H1 (cell line): Measurements from ENCODE around the gene CLRN1. TPM values are rescaled to one million over a fixed set of nuclear protein-coding genes. Genes with fewer than 3 reads are reported as not detected.

ENCODE experiments used
- CTCF ChIA-PET: fragments of 300-600 bp; sonication (Branson Sonifier 250); formaldehyde crosslinking; loops from one replicate; lab custom pipeline; 2021; ENCODE audit not compliant: partially characterized antibody; lab: Charles Lee
- POLR2A ChIA-PET: fragments of 300-600 bp; sonication (Branson Sonifier 250); formaldehyde crosslinking; loops from one replicate; lab custom pipeline; 2021; ENCODE audit warnings: inconsistent platforms; ENCODE audit not compliant: partially characterized antibody; lab: Charles Lee
- DNase-seq, 2 experiments: peaks; one replicate each; pipeline versions ENCODE4 v3.0.0 to v3.0.0-alpha.2; 2010 to 2022; ENCODE audit warnings: low spot score in 2 of 2, low read depth in 1 of 2, mixed read lengths in 1 of 2
- FAIRE-seq: peaks from 2 replicates; lab custom pipeline; 2011; peaks lifted over from hg19 to GRCh38; lab: Jason Lieb, UNC
- H2AFZ ChIP-seq: 2 replicates; pipeline ENCODE4 v1.8.1; 2012; ENCODE audit warnings: low read length, inconsistent platforms
- H2AK5ac ChIP-seq: 2 replicates; pipeline ENCODE4 v1.6.1; 2013; ENCODE audit warnings: low read depth, low read length
- H2BK120ac ChIP-seq: replicated peaks from 2 replicates; pipeline ENCODE3; 2013; ENCODE audit warnings: low read depth, low read length, inconsistent platforms
- H2BK12ac ChIP-seq: 2 replicates; pipeline ENCODE4 v1.6.1; 2013; ENCODE audit warnings: low read depth, low read length
- H2BK15ac ChIP-seq: 2 replicates; pipeline ENCODE4 v1.6.1; 2013; ENCODE audit warnings: low read length
- H2BK20ac ChIP-seq: 2 replicates; pipeline ENCODE4 v1.6.1; 2013; ENCODE audit warnings: low read length
- H2BK5ac ChIP-seq: 2 replicates; pipeline ENCODE4 v1.6.1; 2013; ENCODE audit warnings: low read depth, low read length
- H3K14ac ChIP-seq: 2 replicates; pipeline ENCODE4 v1.6.1; 2013; ENCODE audit warnings: inconsistent platforms; ENCODE audit not compliant: insufficient read length
- H3K18ac ChIP-seq: 2 replicates; pipeline ENCODE4 v1.6.1; 2013; ENCODE audit warnings: low read length; ENCODE audit errors: extremely low read depth
- H3K23ac ChIP-seq: 2 replicates; pipeline ENCODE4 v1.6.1; 2013; ENCODE audit warnings: inconsistent platforms; ENCODE audit not compliant: insufficient read length
- H3K23me2 ChIP-seq: 2 replicates; pipeline ENCODE4 v1.6.1; 2013; ENCODE audit warnings: low read depth, low read length
- H3K27ac ChIP-seq: 2 replicates; pipeline ENCODE4 v1.6.1; 2011; ENCODE audit warnings: low read depth, low read length, inconsistent platforms
- H3K27me3 ChIP-seq, 4 experiments: replicated peaks in 1 of 4; 1 replicate in 1 of 4; 2 replicates in 3 of 4; pipeline versions ENCODE4 v1.6.1 to v1.8.1; 2011 to 2013; ENCODE audit warnings: low read length in 3 of 4, mild to moderate bottlenecking in 3 of 4, inconsistent platforms in 2 of 4, mixed read lengths in 2 of 4, moderate library complexity in 1 of 4; ENCODE audit not compliant: control insufficient read depth in 3 of 4, insufficient read depth in 3 of 4; ENCODE audit errors: extremely low read depth in 1 of 4
- H3K36me3 ChIP-seq, 4 experiments: 2 replicates each; pipeline versions ENCODE4 v1.6.1 to v1.8.1; 2011 to 2013; ENCODE audit warnings: mild to moderate bottlenecking in 4 of 4, low read length in 3 of 4, moderate library complexity in 2 of 4, control low read depth in 1 of 4, inconsistent platforms in 1 of 4; ENCODE audit not compliant: insufficient read depth in 4 of 4, control insufficient read depth in 2 of 4
- H3K4ac ChIP-seq: replicated peaks from 2 replicates; pipeline ENCODE3; 2013; ENCODE audit warnings: low read length, low read depth, mixed read lengths, inconsistent platforms; ENCODE audit not compliant: insufficient read length
- H3K4me1 ChIP-seq, 4 experiments: replicated peaks in 1 of 4; 1 replicate in 1 of 4; 2 replicates in 3 of 4; pipeline versions ENCODE4 v1.6.1 to v1.8.1; 2011 to 2013; ENCODE audit warnings: low read length in 3 of 4, inconsistent platforms in 2 of 4, mixed read lengths in 1 of 4; ENCODE audit not compliant: insufficient read depth in 4 of 4, control insufficient read depth in 3 of 4
- H3K4me2 ChIP-seq, 2 experiments: 2 replicates each; pipeline versions ENCODE4 v1.6.1 to v1.8.1; 2011 to 2013; ENCODE audit warnings: low read depth in 2 of 2, low read length in 2 of 2, control low read depth in 1 of 2, inconsistent platforms in 1 of 2, mild to moderate bottlenecking in 1 of 2; ENCODE audit not compliant: insufficient read depth in 1 of 2
- H3K4me3 ChIP-seq, 4 experiments: fragments of 200-600, 300-600 bp in 1 of 4; sonication (generic), shearing (Covaris generic), sonication (Bioruptor Twin) in 1 of 4; 2 replicates each; pipeline versions ENCODE4 v1.5.1 to v1.8.1; 2011 to 2016; ENCODE audit warnings: low read length in 4 of 4, low read depth in 3 of 4, control low read depth in 2 of 4, inconsistent platforms in 2 of 4, mild to moderate bottlenecking in 2 of 4, mixed read lengths in 1 of 4, moderate library complexity in 1 of 4; ENCODE audit not compliant: insufficient read depth in 2 of 4; ENCODE audit errors: extremely low read depth in 1 of 4
- H3K56ac ChIP-seq: replicated peaks from 2 replicates; pipeline ENCODE3; 2013; ENCODE audit warnings: low read depth, mild to moderate bottlenecking, mixed read lengths, low read length, inconsistent platforms; ENCODE audit not compliant: insufficient read length
- H3K79me1 ChIP-seq: 2 replicates; pipeline ENCODE4 v1.6.1; 2013; ENCODE audit warnings: low read depth, low read length, control low read depth
- H3K79me2 ChIP-seq, 2 experiments: 2 replicates each; pipeline versions ENCODE4 v1.6.1 to v1.8.1; 2012 to 2013; ENCODE audit warnings: low read length in 2 of 2, mild to moderate bottlenecking in 2 of 2, inconsistent platforms in 1 of 2; ENCODE audit not compliant: insufficient read depth in 2 of 2, control insufficient read depth in 1 of 2
- H3K9ac ChIP-seq, 4 experiments: replicated peaks in 1 of 4; 1 replicate in 1 of 4; 2 replicates in 3 of 4; pipeline versions ENCODE4 v1.6.1 to v1.8.1; 2011 to 2013; ENCODE audit warnings: low read depth in 3 of 4, low read length in 3 of 4, control low read depth in 2 of 4, mild to moderate bottlenecking in 2 of 4, moderate library complexity in 2 of 4, inconsistent platforms in 1 of 4; ENCODE audit errors: extremely low read depth in 1 of 4
- H3K9me3 ChIP-seq, 2 experiments: 2 replicates each; pipeline versions ENCODE4 v1.6.1 to v1.8.1; 2012 to 2013; ENCODE audit warnings: mild to moderate bottlenecking in 2 of 2, moderate library complexity in 2 of 2, control low read depth in 1 of 2, inconsistent platforms in 1 of 2, low read depth in 1 of 2, low read length in 1 of 2, mixed read lengths in 1 of 2; ENCODE audit not compliant: insufficient read depth in 2 of 2
- H4K20me1 ChIP-seq, 2 experiments: replicated peaks in 1 of 2; 2 replicates each; pipeline versions ENCODE3 to v1.8.1; 2011 to 2013; ENCODE audit warnings: inconsistent platforms in 2 of 2, low read length in 2 of 2, mild to moderate bottlenecking in 1 of 2; ENCODE audit not compliant: insufficient read depth in 2 of 2, control insufficient read depth in 1 of 2
- H4K5ac ChIP-seq: 2 replicates; pipeline ENCODE4 v1.6.1; 2013; ENCODE audit warnings: low read length, low read depth, mixed read lengths, inconsistent platforms; ENCODE audit not compliant: insufficient read length
- H4K8ac ChIP-seq: 2 replicates; pipeline ENCODE4 v1.8.0; 2013; ENCODE audit warnings: mild to moderate bottlenecking, moderate library complexity, low read length, inconsistent platforms; ENCODE audit not compliant: insufficient read depth; ENCODE audit errors: extremely low read depth
- H4K91ac ChIP-seq: replicated peaks from 2 replicates; pipeline ENCODE3; 2013; ENCODE audit warnings: low read length, mixed read lengths, inconsistent platforms; ENCODE audit not compliant: insufficient read length
- TAF7 ChIP-seq: optimal IDR thresholded peaks from 2 replicates; pipeline ENCODE3; 2011; ENCODE audit warnings: low read depth, mild to moderate bottlenecking, inconsistent platforms, low read length, moderate library complexity, borderline replicate concordance
- WGBS, 2 experiments: shearing (Covaris generic) in 1 of 2; methylation state at CpG; one replicate each; pipeline versions ENCODE4 v1.1.6 to v1.1.7; 2013 to 2015; ENCODE audit warnings: low lambda C conversion rate in 2 of 2, mixed read lengths in 2 of 2, inconsistent platforms in 1 of 2, low coverage in 1 of 2, missing lambda C conversion rate in 1 of 2; ENCODE audit not compliant: insufficient replicate concordance in 2 of 2, insufficient coverage in 1 of 2, insufficient read length in 1 of 2; ENCODE audit errors: extremely low coverage in 1 of 2, missing lambda C conversion rate in 1 of 2; 5-methylcytosine and 5-hydroxymethylcytosine counted together
- polyA plus RNA-seq, 7 experiments: library from polyadenylated mRNA; depleted of rRNA in 3 of 7; stranded (reverse) in 5 of 7; unstranded in 2 of 7; fragments of >200 nt in 5 of 7; fragments of 200-250 nt in 2 of 7; gene quantifications; 1 replicate in 5 of 7; 2 replicates in 1 of 7; 4 replicates in 1 of 7; pipeline versions ENCODE4 v1.2.1 to v1.2.3, GENCODE V29; 2011 to 2013; ENCODE audit warnings: missing spikeins in 2 of 7, mixed read lengths in 2 of 7
- total RNA-seq: library from RNA; stranded (reverse); fragmentation: NEBNext Ultra II Directional; extraction: Animal tissue kit (Norgen Biotek cat#: 25700); gene quantifications from 2 replicates; pipeline ENCODE4 v1.2.1, GENCODE V29; 2021

The CLRN1 gene
- total and polyA plus RNA-seq, 2 of the 8 experiments (the other 6 are each of a cell fraction or from before 2014, with no cell fraction given): 0.20 to 0.35 TPM

- H3K4me3 ChIP-seq: no peak overlapping the region
- peak overlapping the region; percentile 12; the same call in 1 of the 2 replicates for H2AFZ ChIP-seq
- H3K36me3 ChIP-seq: no peaks in the 10 kb centered on the region
- no peak overlapping the region for H3K27ac ChIP-seq
- no peak overlapping the region for H2AK5ac ChIP-seq
- DNase-seq: no peak
- H3K4me1 ChIP-seq: peaks cover 2 to 10% (median 4%) of the 10 kb centered on the region in 4 experiments; a peak in 6 of 7 replicates
- H3K18ac ChIP-seq: no peak overlapping the region
- WGBS, 2 experiments: 59% methylated on average over 7 of the region's 7 CpGs; no CpG with 5 or more reads in 1 of the 2 experiments
- POLR2A ChIA-PET: interaction anchor here (1.0 kb wide), 1 partner anchor 155 kb away, joined by 3 read pairs; the partner anchor contains the start of gene SIAH2
- no peak overlapping the region for H2BK20ac ChIP-seq
- H3K23ac ChIP-seq: no peak overlapping the region
- CTCF ChIA-PET: interaction anchor here (0.7 to 1.4 kb wide), 4 partner anchors 9 to 310 kb away, joined by 3 to 5 read pairs (median 4); no protein-coding TSS in a partner anchor
- H3K4ac ChIP-seq: no peak overlapping the region
- FAIRE-seq: peak; percentile 36
- H3K27me3 ChIP-seq: no peaks in the 10 kb centered on the region; a peak in 1 of 7 replicates
- no peaks in the 10 kb centered on the region for H3K79me1 ChIP-seq
- H4K91ac ChIP-seq: no peak overlapping the region
- no peaks in the 10 kb centered on the region for H3K9me3 ChIP-seq
- no peak overlapping the region for H3K9ac ChIP-seq
- H3K14ac ChIP-seq: no peak overlapping the region
- no peak overlapping the region for H4K8ac ChIP-seq
- no peak overlapping the region for H3K56ac ChIP-seq
- no peak overlapping the region for H2BK120ac ChIP-seq
- H3K79me2 ChIP-seq: no peaks in the 10 kb centered on the region
- H3K4me2 ChIP-seq: no peak overlapping the region
- no peak overlapping the region for H2BK5ac ChIP-seq
- H3K23me2 ChIP-seq: no peaks in the 10 kb centered on the region; the same call in 1 of the 2 replicates
- H2BK15ac ChIP-seq: no peak overlapping the region
- H4K5ac ChIP-seq: no peak overlapping the region
- H2BK12ac ChIP-seq: no peak overlapping the region
- H4K20me1 ChIP-seq: no peaks in the 10 kb centered on the region
- no peak for TF ChIP-seq TAF7
These were observed 54.6 kb downstream of the CLRN1 start for GRCh38 chr3:150917951-150918350.
